Fibroblast of lung (primary cell): ENCODE results near the gene PPP1R9B. TPM values are rescaled to one million over a fixed set of nuclear protein-coding genes. Genes with fewer than 3 reads are reported as not detected.
A peak's percentile ranks its signal among the peaks of the same experiment; 100 is the strongest.

Source experiments
- DNase-seq, 2 donors: peaks; one replicate each; pipeline versions ENCODE4 v3.0.0 to v3.0.0-alpha.2; 2010; ENCODE audit warnings: low read depth in 2 of 2
- H2AFZ ChIP-seq: 2 replicates; pipeline ENCODE4 v1.5.1; 2012; ENCODE audit warnings: low read length, control low read depth, inconsistent platforms
- H3K27ac ChIP-seq: 2 replicates; pipeline ENCODE4 v1.5.1; 2011; ENCODE audit warnings: low read length, control low read depth; ENCODE audit not compliant: insufficient read depth
- H3K27me3 ChIP-seq: 2 replicates; pipeline ENCODE4 v1.5.1; 2011; ENCODE audit warnings: mild to moderate bottlenecking, low read length; ENCODE audit not compliant: control insufficient read depth, insufficient read depth
- H3K36me3 ChIP-seq: 2 replicates; pipeline ENCODE4 v1.5.1; 2011; ENCODE audit warnings: low read length; ENCODE audit not compliant: control insufficient read depth, insufficient read depth
- H3K4me1 ChIP-seq: 2 replicates; pipeline ENCODE4 v1.5.1; 2011; ENCODE audit warnings: low read length; ENCODE audit not compliant: control insufficient read depth, insufficient read depth; ENCODE audit errors: extremely low read depth
- H3K4me2 ChIP-seq: 2 replicates; pipeline ENCODE4 v1.5.1; 2011; ENCODE audit warnings: low read length, control low read depth; ENCODE audit not compliant: insufficient read depth; ENCODE audit errors: extremely low read depth
- H3K4me3 ChIP-seq, 4 experiments: fragments of 200-600 bp in 1 of 4; sonication (generic) in 1 of 4; replicated peaks in 1 of 4; 2 replicates each; pipeline ENCODE4 v1.5.1; 2011 to 2016; ENCODE audit warnings: low read length in 4 of 4, low read depth in 3 of 4, mild to moderate bottlenecking in 3 of 4, control low read depth in 2 of 4, inconsistent platforms in 1 of 4, mixed read lengths in 1 of 4; ENCODE audit not compliant: insufficient read depth in 1 of 4; ENCODE audit errors: control extremely low read depth in 1 of 4
- H3K79me2 ChIP-seq: 2 replicates; pipeline ENCODE4 v1.5.1; 2012; ENCODE audit warnings: mild to moderate bottlenecking, low read length, inconsistent platforms; ENCODE audit not compliant: control insufficient read depth, insufficient read depth
- H3K9ac ChIP-seq: 2 replicates; pipeline ENCODE4 v1.5.1; 2011; ENCODE audit warnings: mild to moderate bottlenecking, low read length, control low read depth; ENCODE audit not compliant: insufficient read depth
- H3K9me3 ChIP-seq: 2 replicates; pipeline ENCODE4 v1.5.1; 2012; ENCODE audit warnings: low read depth, low read length; ENCODE audit not compliant: control insufficient read depth, insufficient read depth
- H4K20me1 ChIP-seq: 2 replicates; pipeline ENCODE4 v1.5.1; 2011; ENCODE audit warnings: low read length; ENCODE audit not compliant: control insufficient read depth, insufficient read depth; ENCODE audit errors: extremely low read depth
- CTCF ChIP-seq, 2 donors: IDR thresholded peaks in 1 of 2; conservative IDR thresholded peaks in 1 of 2; 1 replicate in 1 of 2; 2 replicates in 1 of 2; pipeline ENCODE4 v1.5.1; 2011 to 2012; ENCODE audit warnings: low read length in 2 of 2, control low read depth in 1 of 2, inconsistent platforms in 1 of 2, low read depth in 1 of 2, mild to moderate bottlenecking in 1 of 2
- EZH2 ChIP-seq: IDR thresholded peaks from 2 replicates; pipeline ENCODE4 v1.5.1; 2012; ENCODE audit warnings: low read length, control low read depth, mild to moderate bottlenecking; ENCODE audit errors: missing control alignments
- polyA plus RNA-seq, 2 donors: library from polyadenylated mRNA; depleted of rRNA in 1 of 2; stranded (reverse) in 1 of 2; unstranded in 1 of 2; fragments of >200 nt; gene quantifications; 2 replicates each; pipeline ENCODE4 v1.2.1, GENCODE V29; 2011 to 2012; ENCODE audit warnings: missing spikeins in 1 of 2
- total RNA-seq: library from RNA; depleted of rRNA; stranded (reverse); fragments of >200 nt; gene quantifications from 2 replicates; pipeline ENCODE4 v1.2.1, GENCODE V29; 2014

PPP1R9B gene
- total and polyA plus RNA-seq, 2 donors (not counting 1 experiment from before 2014, with no cell fraction given): 22.1 to 41.5 TPM

DNA sequence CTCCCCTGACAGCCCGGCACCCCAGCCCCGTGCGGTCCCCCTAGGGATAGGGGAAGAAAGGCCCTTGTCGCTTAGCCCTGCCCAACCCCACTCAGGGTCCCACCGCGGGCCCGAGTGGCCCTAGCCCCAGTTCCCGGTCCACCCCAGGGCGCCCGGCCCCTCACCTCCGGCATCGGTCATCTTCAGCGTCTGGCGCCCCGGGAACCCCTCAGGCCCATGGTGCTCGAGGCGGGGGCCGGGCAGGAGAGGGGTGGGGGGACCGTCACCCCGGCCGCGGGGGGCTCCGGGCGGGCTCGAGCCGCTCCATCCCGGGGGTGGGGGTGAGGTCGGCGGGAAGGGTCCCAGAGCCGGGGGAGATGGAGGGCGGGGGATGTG is 21.1 kb downstream of the PPP1R9B start:
- Histone ChIP-seq H3K27ac (no peak overlapping the region), H3K9ac (peak overlapping the region; percentile 23), H3K4me1 (peaks cover 14% of the 10 kb centered on the region), H3K9me3 (no peaks in the 10 kb centered on the region), H2AFZ (no peak overlapping the region), H3K36me3 (no peaks in the 10 kb centered on the region), H3K79me2 (no peaks in the 10 kb centered on the region), H4K20me1 (no peaks in the 10 kb centered on the region), H3K4me3 (peak overlapping the region; percentile 4 to 59 (median 29)), H3K27me3 (no peaks in the 10 kb centered on the region), H3K4me2 (peak overlapping the region; percentile 58)
- no peak for DNase-seq
- TF ChIP-seq CTCF (conservative IDR thresholded peaks at IDR 0.05 in 1 of 2, IDR thresholded peaks at IDR 0.05 in 1 of 2; ENCODE audit: low read depth in 1 of 2, low read length in 2 of 2): no peak
- peak; percentile 4 for TF ChIP-seq EZH2

DNA sequence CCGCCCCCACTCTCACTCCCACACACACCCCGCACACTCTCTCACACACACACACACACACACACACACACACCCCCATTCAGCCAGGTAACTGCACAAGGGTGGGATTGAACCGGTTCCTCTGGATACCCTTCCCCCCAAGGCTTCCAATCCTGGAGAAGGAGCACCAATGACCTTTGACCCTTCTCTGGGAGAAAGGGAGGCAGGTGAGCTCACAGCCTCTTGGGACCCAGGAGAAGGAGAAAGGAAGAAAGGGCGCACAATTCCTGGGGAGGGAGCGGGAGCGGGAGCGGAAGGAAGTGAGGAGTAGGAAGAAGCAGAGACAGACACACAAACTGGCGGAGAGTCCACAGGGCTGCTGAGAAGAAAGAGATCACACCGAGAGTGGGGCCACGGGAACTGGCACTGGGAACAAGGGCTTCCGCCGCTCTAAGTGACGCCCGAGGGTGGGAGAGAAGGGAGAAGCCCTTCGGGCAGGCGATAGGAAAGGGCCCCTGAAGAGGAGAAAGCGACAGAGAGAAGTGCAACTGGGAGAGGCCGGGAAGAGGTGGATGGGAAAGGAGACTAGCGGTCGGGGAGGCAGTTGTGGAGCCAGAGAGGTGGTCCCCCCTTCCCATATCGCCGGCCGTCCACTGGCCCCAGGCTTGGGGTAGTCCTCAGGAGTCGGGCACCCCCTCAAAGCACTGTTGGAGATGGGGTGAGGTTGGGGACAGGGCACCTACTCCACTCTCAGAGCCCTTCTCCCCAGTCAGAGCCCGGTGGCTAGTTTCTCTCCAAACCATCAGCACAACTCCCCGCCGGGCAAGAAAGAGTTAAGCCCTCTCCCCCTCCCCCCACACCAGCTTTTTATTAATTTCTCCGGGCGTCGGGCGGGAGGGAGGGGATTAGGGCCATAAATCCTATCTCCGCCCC is 21.8 kb downstream of the PPP1R9B start:
- Histone ChIP-seq H3K4me2 (peak overlapping the region; percentile 13), H3K27me3 (no peaks in the 10 kb centered on the region), H3K4me1 (peaks cover 10% of the 10 kb centered on the region), H3K9me3 (no peaks in the 10 kb centered on the region), H3K79me2 (no peaks in the 10 kb centered on the region), H4K20me1 (no peaks in the 10 kb centered on the region), H3K4me3 (peak overlapping the region; percentile 36 to 59 (median 49)), H2AFZ (peak overlapping the region; percentile 36), H3K36me3 (no peaks in the 10 kb centered on the region), H3K9ac (peak overlapping the region; percentile 38), H3K27ac (no peak overlapping the region)
- TF ChIP-seq CTCF (conservative IDR thresholded peaks at IDR 0.05 in 1 of 2, IDR thresholded peaks at IDR 0.05 in 1 of 2; ENCODE audit: low read depth in 1 of 2, low read length in 2 of 2) (no peak), EZH2 (peak; percentile 53)
- no peak for DNase-seq

GRCh38 chr17:50127697-50128361 is 22.6 kb downstream of the PPP1R9B start:
- Histone ChIP-seq H3K4me1 (peaks cover 2% of the 10 kb centered on the region), H3K9ac (no peak overlapping the region), H3K27ac (no peak overlapping the region), H3K27me3 (no peaks in the 10 kb centered on the region), H3K4me3 (no peak overlapping the region), H3K36me3 (no peaks in the 10 kb centered on the region), H2AFZ (no peak overlapping the region), H3K79me2 (no peaks in the 10 kb centered on the region), H3K4me2 (no peak overlapping the region), H4K20me1 (no peaks in the 10 kb centered on the region), H3K9me3 (no peaks in the 10 kb centered on the region)
- peak in 1 of 2 donors; percentile 62 for DNase-seq
- TF ChIP-seq CTCF (conservative IDR thresholded peaks at IDR 0.05 in 1 of 2, IDR thresholded peaks at IDR 0.05 in 1 of 2; ENCODE audit: low read depth in 1 of 2, low read length in 2 of 2): no peak
- TF ChIP-seq EZH2: no peak
